Heart left ventricle (tissue), 13 donors: Measurements from ENCODE around the gene MAZ.

ENCODE experiments used
- POLR2A ChIP-seq, 2 donors: fragments of 450-650 bp; IDR thresholded peaks; one replicate each; pipeline ENCODE4 v1.6.1; 2017; ENCODE audit warnings: antibody characterized with exemption in 2 of 2, mild to moderate bottlenecking in 2 of 2, moderate library complexity in 2 of 2
- TF ChIP-seq, protein P1 (sequence below), 12 donors: fragments of 200-600 bp; sonication (generic) in 4 of 12; IDR thresholded peaks; one replicate each; pipeline versions ENCODE4 v1.5.0 to v1.8.0; 2018 to 2022; ENCODE audit warnings: antibody characterized with exemption in 12 of 12, mild to moderate bottlenecking in 5 of 12
- donor health status: ischemic (EF 13 %, LVEDD 7.1; RV severe dilation, severe dysfunction).
- donor health status: DM: no; HTN: yes; CAD: no.
- donor health status: DM: no; HTN: no; CAD: no.
- donor health status: ischemic (EF 25% LVEDD 6.9; RV normal size, moderate dysfunction).
- donor health status: ischemic (EF 25% LVEDD 5.7; RV mildly dilated, moderate dysfunction).
- donor health status: ischemic (EF 35%, LVEDD 5.7; RV mildly dilated, moderate dysfunction).
- donor health status: nonischemic (EF 11% LVEDD 7.7; RV severe dilation, severe dysfunction).
- donor health status: DM: yes; HTN: yes; CAD: no.
- donor health status: PGD.
- donor health status: ischemic (EF 29% LVEDD 5.4; RV normal size, mild dysfunction).
- donor health status: nonischemic (EF 23%, LVEDD 6.1; RV moderate dilation, normal function).

DNA sequence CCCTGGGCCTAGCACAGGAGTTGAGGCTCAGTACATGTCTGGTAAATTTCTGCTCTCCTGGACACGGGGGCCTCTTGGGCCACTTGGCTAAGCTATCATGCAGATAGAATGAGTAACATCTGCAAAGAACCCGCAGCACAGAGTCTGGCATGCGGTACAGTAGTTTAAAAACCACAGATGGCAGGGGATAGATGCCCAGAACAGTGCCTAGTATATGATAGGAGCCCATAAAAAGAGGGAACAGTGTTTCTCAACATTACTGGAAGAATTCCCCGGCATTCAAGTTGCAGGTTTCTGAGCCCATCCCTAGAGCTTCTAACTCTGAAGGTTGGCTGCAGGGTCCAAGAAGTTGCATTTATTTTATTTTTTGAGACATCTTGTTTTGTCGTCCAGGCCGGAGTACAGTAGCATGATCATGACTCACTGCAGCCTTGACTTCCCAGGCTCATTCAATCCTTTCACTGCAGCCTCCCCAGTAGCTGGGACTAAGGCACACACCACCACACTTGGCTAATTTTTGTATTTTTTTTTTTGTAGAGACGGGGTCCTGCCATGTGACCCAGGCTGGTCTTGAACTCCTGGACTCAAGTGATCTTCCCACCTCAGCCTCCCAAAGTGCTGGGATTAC, 50.9 kb downstream of the MAZ start:
- TF ChIP-seq, protein P1, sequence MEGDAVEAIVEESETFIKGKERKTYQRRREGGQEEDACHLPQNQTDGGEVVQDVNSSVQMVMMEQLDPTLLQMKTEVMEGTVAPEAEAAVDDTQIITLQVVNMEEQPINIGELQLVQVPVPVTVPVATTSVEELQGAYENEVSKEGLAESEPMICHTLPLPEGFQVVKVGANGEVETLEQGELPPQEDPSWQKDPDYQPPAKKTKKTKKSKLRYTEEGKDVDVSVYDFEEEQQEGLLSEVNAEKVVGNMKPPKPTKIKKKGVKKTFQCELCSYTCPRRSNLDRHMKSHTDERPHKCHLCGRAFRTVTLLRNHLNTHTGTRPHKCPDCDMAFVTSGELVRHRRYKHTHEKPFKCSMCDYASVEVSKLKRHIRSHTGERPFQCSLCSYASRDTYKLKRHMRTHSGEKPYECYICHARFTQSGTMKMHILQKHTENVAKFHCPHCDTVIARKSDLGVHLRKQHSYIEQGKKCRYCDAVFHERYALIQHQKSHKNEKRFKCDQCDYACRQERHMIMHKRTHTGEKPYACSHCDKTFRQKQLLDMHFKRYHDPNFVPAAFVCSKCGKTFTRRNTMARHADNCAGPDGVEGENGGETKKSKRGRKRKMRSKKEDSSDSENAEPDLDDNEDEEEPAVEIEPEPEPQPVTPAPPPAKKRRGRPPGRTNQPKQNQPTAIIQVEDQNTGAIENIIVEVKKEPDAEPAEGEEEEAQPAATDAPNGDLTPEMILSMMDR (IDR thresholded peaks at IDR 0.05) = no peak
- TF ChIP-seq POLR2A (IDR thresholded peaks at IDR 0.05) = no peak
